Astrocyte (in vitro differentiated cells and primary cell): ENCODE results near the gene C1orf21. TPM values are rescaled to one million over a fixed set of nuclear protein-coding genes. Genes with fewer than 3 reads are reported as not detected.

Experiments used
- DNase-seq: peaks from one replicate; pipeline ENCODE4 v3.0.0-alpha.2; 2010; ENCODE audit warnings: low read depth
- FAIRE-seq: peaks from 2 replicates; lab custom pipeline; 2011; peaks lifted over from hg19 to GRCh38; lab: Jason Lieb, UNC
- H2AFZ ChIP-seq: 2 replicates; pipeline ENCODE4 v1.6.0; 2012; ENCODE audit warnings: low read depth, low read length, inconsistent platforms
- H3K27ac ChIP-seq: 2 replicates; pipeline ENCODE4 v1.5.1; 2011; ENCODE audit warnings: low read depth, low read length, inconsistent platforms
- H3K27me3 ChIP-seq: 2 replicates; pipeline ENCODE4 v1.6.0; 2011; ENCODE audit warnings: low read length, inconsistent platforms; ENCODE audit not compliant: insufficient read depth
- H3K36me3 ChIP-seq: 2 replicates; pipeline ENCODE4 v1.5.1; 2011; ENCODE audit warnings: low read length, inconsistent platforms; ENCODE audit not compliant: insufficient read depth
- H3K4me1 ChIP-seq: 2 replicates; pipeline ENCODE4 v1.5.1; 2011; ENCODE audit warnings: low read length, inconsistent platforms; ENCODE audit not compliant: insufficient read depth
- H3K4me2 ChIP-seq: 2 replicates; pipeline ENCODE4 v1.6.0; 2012; ENCODE audit warnings: low read length, inconsistent platforms
- H3K4me3 ChIP-seq: 2 replicates; pipeline ENCODE4 v1.5.1; 2011; ENCODE audit warnings: low read depth, mild to moderate bottlenecking, low read length, inconsistent platforms; ENCODE audit not compliant: insufficient read depth
- H3K79me2 ChIP-seq: 2 replicates; pipeline ENCODE4 v1.6.0; 2012; ENCODE audit warnings: mild to moderate bottlenecking, low read length, inconsistent platforms; ENCODE audit not compliant: insufficient read depth
- H3K9ac ChIP-seq: 2 replicates; pipeline ENCODE4 v1.6.0; 2012; ENCODE audit warnings: mild to moderate bottlenecking, low read length, inconsistent platforms
- H3K9me3 ChIP-seq: 2 replicates; pipeline ENCODE4 v1.5.1; 2012; ENCODE audit warnings: low read depth, mild to moderate bottlenecking, low read length, inconsistent platforms; ENCODE audit not compliant: insufficient read depth
- H4K20me1 ChIP-seq: 2 replicates; pipeline ENCODE4 v1.6.0; 2012; ENCODE audit warnings: low read length, inconsistent platforms; ENCODE audit not compliant: insufficient read depth
- H3K27ac Mint-ChIP-seq: one replicate; pipeline ENCODE4 v1.8.0; 2021; ENCODE audit warnings: mild to moderate bottlenecking, mixed read lengths; ENCODE audit not compliant: unreplicated experiment
- H3K27me3 Mint-ChIP-seq: one replicate; pipeline ENCODE4 v1.8.0; 2021; ENCODE audit warnings: low read depth, mixed read lengths; ENCODE audit not compliant: unreplicated experiment
- H3K36me3 Mint-ChIP-seq: one replicate; pipeline ENCODE4 v1.8.0; 2021; ENCODE audit warnings: low read depth, mixed read lengths; ENCODE audit not compliant: unreplicated experiment
- H3K4me1 Mint-ChIP-seq: one replicate; pipeline ENCODE4 v1.8.0; 2021; ENCODE audit warnings: low read depth, mixed read lengths; ENCODE audit not compliant: unreplicated experiment
- H3K4me3 Mint-ChIP-seq: one replicate; pipeline ENCODE4 v1.8.0; 2021; ENCODE audit warnings: mild to moderate bottlenecking, moderate library complexity, mixed read lengths; ENCODE audit not compliant: unreplicated experiment
- H3K9me3 Mint-ChIP-seq: one replicate; pipeline ENCODE4 v1.8.0; 2021; ENCODE audit warnings: mild to moderate bottlenecking, mixed read lengths; ENCODE audit not compliant: unreplicated experiment
- EZH2 ChIP-seq: IDR thresholded peaks from 2 replicates; pipeline ENCODE4 v1.6.1; 2012; ENCODE audit warnings: mild to moderate bottlenecking, low read length, inconsistent platforms; ENCODE audit not compliant: insufficient read depth
- total RNA-seq: library from RNA; stranded (reverse); gene quantifications from 2 replicates; pipeline ENCODE4 v1.2.1, GENCODE V29; 2021
- TF ChIP-seq, protein P1 (sequence below): IDR thresholded peaks from 2 replicates; pipeline ENCODE4 v1.5.1; 2011; ENCODE audit warnings: low read depth, mild to moderate bottlenecking, inconsistent platforms, low read length, moderate library complexity; ENCODE audit not compliant: insufficient read depth

Gene C1orf21
- total RNA-seq, 1 donor from 2014 or later = 15.1 TPM

DNA sequence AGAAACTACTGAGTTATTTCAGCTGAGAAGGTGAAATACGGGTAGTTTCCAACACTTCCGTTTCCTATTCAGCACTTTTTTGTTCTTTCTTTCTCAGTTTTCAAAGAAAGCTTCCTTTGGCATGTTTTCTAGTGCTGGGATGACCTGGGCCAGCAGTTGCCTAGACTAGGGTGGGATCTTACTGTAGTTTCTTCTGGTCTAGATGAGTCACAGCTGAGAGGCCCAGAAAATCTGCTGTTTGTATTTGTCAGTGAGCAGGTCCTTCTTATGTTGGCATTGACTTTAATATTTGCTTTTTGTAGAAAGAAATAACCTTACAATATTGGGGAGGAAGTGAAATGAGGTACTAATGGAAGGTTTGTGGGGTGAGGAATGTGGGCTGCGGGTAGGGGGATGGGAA lies 22.2 kb downstream of the C1orf21 start:
- peaks cover 16% of the 10 kb centered on the region for H3K4me1 Mint-ChIP-seq
- Histone ChIP-seq H3K79me2 (no peaks in the 10 kb centered on the region), H3K4me3 (no peak overlapping the region), H3K36me3 (no peaks in the 10 kb centered on the region), H3K27me3 (no peaks in the 10 kb centered on the region), H3K9ac (no peak overlapping the region), H3K9me3 (no peaks in the 10 kb centered on the region), H3K4me1 (peaks cover 3% of the 10 kb centered on the region), H4K20me1 (peaks cover 8% of the 10 kb centered on the region), H3K27ac (no peak overlapping the region), H2AFZ (no peak overlapping the region), H3K4me2 (peak overlapping the region; percentile 20)
- FAIRE-seq = no peak
- TF ChIP-seq, protein P1, sequence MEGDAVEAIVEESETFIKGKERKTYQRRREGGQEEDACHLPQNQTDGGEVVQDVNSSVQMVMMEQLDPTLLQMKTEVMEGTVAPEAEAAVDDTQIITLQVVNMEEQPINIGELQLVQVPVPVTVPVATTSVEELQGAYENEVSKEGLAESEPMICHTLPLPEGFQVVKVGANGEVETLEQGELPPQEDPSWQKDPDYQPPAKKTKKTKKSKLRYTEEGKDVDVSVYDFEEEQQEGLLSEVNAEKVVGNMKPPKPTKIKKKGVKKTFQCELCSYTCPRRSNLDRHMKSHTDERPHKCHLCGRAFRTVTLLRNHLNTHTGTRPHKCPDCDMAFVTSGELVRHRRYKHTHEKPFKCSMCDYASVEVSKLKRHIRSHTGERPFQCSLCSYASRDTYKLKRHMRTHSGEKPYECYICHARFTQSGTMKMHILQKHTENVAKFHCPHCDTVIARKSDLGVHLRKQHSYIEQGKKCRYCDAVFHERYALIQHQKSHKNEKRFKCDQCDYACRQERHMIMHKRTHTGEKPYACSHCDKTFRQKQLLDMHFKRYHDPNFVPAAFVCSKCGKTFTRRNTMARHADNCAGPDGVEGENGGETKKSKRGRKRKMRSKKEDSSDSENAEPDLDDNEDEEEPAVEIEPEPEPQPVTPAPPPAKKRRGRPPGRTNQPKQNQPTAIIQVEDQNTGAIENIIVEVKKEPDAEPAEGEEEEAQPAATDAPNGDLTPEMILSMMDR = no peak
- TF ChIP-seq EZH2 = no peak
- H3K9me3 Mint-ChIP-seq = no peaks in the 10 kb centered on the region
- DNase-seq = peak; percentile 26
- H3K27ac Mint-ChIP-seq = no peak overlapping the region
- H3K36me3 Mint-ChIP-seq = no peaks in the 10 kb centered on the region
- H3K27me3 Mint-ChIP-seq = no peaks in the 10 kb centered on the region
- H3K4me3 Mint-ChIP-seq = no peak overlapping the region

DNA sequence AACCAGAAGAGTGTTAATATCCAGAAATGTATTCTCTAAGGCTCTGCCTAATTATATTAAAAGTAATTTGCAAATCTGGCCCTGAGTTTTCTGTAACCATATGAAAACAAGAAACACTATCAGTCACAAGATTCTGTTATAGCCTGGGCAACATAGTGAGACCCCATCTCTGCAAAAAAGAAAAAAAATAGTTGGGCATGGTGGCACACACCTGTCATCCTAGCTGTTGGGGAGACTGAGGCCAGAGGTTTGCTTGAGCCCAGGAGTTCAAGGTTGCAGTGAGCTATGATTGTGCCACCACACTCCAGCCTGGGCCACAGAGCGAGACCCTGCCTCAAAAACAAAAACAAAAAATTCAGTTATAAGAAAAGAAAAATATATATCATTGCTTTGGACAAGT lies 25.6 kb downstream of the C1orf21 start:
- H3K4me1 ChIP-seq = peaks cover 3% of the 10 kb centered on the region
- no peak overlapping the region for H3K4me3 ChIP-seq
- H3K27ac ChIP-seq = no peak overlapping the region
- H3K9me3 ChIP-seq = no peaks in the 10 kb centered on the region
- no peak overlapping the region for H2AFZ ChIP-seq
- Mint-ChIP-seq H3K27ac (no peak overlapping the region), H3K4me3 (no peak overlapping the region), H3K36me3 (peaks cover 3% of the 10 kb centered on the region), H3K27me3 (no peaks in the 10 kb centered on the region), H3K4me1 (peaks cover 21% of the 10 kb centered on the region), H3K9me3 (no peaks in the 10 kb centered on the region)
- H3K36me3 ChIP-seq = no peaks in the 10 kb centered on the region
- no peak overlapping the region for H3K4me2 ChIP-seq
- no peak overlapping the region for H3K9ac ChIP-seq
- H3K79me2 ChIP-seq = no peaks in the 10 kb centered on the region
- DNase-seq = no peak
- no peaks in the 10 kb centered on the region for H3K27me3 ChIP-seq
- FAIRE-seq = no peak
- no peak for TF ChIP-seq EZH2
- TF ChIP-seq, protein P1 = no peak
- no peaks in the 10 kb centered on the region for H4K20me1 ChIP-seq

DNA sequence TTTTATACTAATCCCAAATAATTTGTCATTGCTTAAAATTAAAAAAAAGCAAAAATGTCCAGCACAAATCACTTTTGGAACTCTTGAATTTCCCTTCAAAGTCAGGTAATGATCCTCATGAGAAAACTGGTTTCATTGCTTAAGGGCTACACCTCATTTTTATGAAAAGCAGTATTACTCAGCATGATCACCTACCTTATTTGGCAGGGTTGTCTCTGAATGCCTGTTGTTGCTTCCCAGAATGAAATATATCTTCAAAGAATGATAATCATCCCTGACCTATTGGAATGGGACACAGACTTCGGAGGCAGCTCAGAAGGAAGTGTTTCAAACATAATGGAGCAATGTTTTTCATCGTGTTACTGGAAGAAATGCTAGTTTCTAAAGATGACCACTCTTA lies 29.7 kb downstream of the C1orf21 start:
- no peaks in the 10 kb centered on the region for H3K4me1 ChIP-seq
- H3K9me3 ChIP-seq = no peaks in the 10 kb centered on the region
- H3K9ac ChIP-seq = no peak overlapping the region
- H2AFZ ChIP-seq = no peak overlapping the region
- no peaks in the 10 kb centered on the region for H3K27me3 ChIP-seq
- no peak for FAIRE-seq
- DNase-seq = no peak
- H3K27ac Mint-ChIP-seq = no peak overlapping the region
- no peak overlapping the region for H3K4me3 ChIP-seq
- H3K4me2 ChIP-seq = no peak overlapping the region
- H4K20me1 ChIP-seq = no peaks in the 10 kb centered on the region
- H3K36me3 ChIP-seq = no peaks in the 10 kb centered on the region
- TF ChIP-seq EZH2 = no peak
- TF ChIP-seq, protein P1 = no peak
- H3K79me2 ChIP-seq = no peaks in the 10 kb centered on the region
- H3K36me3 Mint-ChIP-seq = peaks cover 3% of the 10 kb centered on the region
- no peaks in the 10 kb centered on the region for H3K9me3 Mint-ChIP-seq
- H3K4me3 Mint-ChIP-seq = no peak overlapping the region
- no peak overlapping the region for H3K27ac ChIP-seq
- no peaks in the 10 kb centered on the region for H3K27me3 Mint-ChIP-seq
- peaks cover 18% of the 10 kb centered on the region for H3K4me1 Mint-ChIP-seq
